Measurements from ENCODE around the gene SKIC8. TPM values are rescaled to one million over a fixed set of nuclear protein-coding genes. Genes with fewer than 3 reads are reported as not detected.

Gene SKIC8
- total RNA-seq, 1 experiment from 2014 or later, result 56.2 TPM

- CTCF ChIA-PET, result interaction anchor here (0.6 kb wide), 1 partner anchor 148 kb away, joined by 3 read pairs; no protein-coding TSS in a partner anchor
- BruUV-seq (replicated peaks), result no TSS peak
- no peaks in the 10 kb centered on the region for H3K4me1 Mint-ChIP-seq (ENCODE audit: insufficient read depth, unreplicated experiment)
- POLR2A ChIA-PET, result no interaction called here
- intact Hi-C loops (cut with micrococcal nuclease), result no loop called here
- H3K27ac Mint-ChIP-seq (ENCODE audit: low read depth, unreplicated experiment), result no peak overlapping the region
- H3K4me3 Mint-ChIP-seq (ENCODE audit: unreplicated experiment), result no peak overlapping the region
- no peak for DNase-seq (ENCODE audit: unreplicated experiment)
- no peak for TF ChIP-seq CTCF (IDR thresholded peaks at IDR 0.05; ENCODE audit: unreplicated experiment)
- no peaks in the 10 kb centered on the region for H3K27me3 Mint-ChIP-seq (ENCODE audit: insufficient read depth, unreplicated experiment)
- no peaks in the 10 kb centered on the region for H3K9me3 Mint-ChIP-seq (ENCODE audit: unreplicated experiment)
- H3K36me3 Mint-ChIP-seq (ENCODE audit: insufficient read depth, unreplicated experiment), result peaks cover 76% of the 10 kb centered on the region
Observed at GRCh38 chr15:78292219-78292618, 7.2 kb downstream of the SKIC8 start.

- no peak for TF ChIP-seq CTCF (IDR thresholded peaks at IDR 0.05; ENCODE audit: unreplicated experiment)
- intact Hi-C loops (cut with micrococcal nuclease), result no loop called here
- ChIA-PET POLR2A (interaction anchor here (0.8 to 1.5 kb wide), 2 partner anchors 8 to 12 kb away, joined by 4 to 7 read pairs; partner anchors contain the start of gene SKIC8), CTCF (interaction anchor here (1.0 kb wide), 1 partner anchor 126 kb away, joined by 3 read pairs; no protein-coding TSS in a partner anchor)
- H3K4me1 Mint-ChIP-seq (ENCODE audit: insufficient read depth, unreplicated experiment), result no peaks in the 10 kb centered on the region
- no TSS peak for BruUV-seq (replicated peaks)
- no peak overlapping the region for H3K4me3 Mint-ChIP-seq (ENCODE audit: unreplicated experiment)
- DNase-seq (ENCODE audit: unreplicated experiment), result no peak
- H3K27ac Mint-ChIP-seq (ENCODE audit: low read depth, unreplicated experiment), result no peak overlapping the region
- H3K9me3 Mint-ChIP-seq (ENCODE audit: unreplicated experiment), result no peaks in the 10 kb centered on the region
- no peaks in the 10 kb centered on the region for H3K27me3 Mint-ChIP-seq (ENCODE audit: insufficient read depth, unreplicated experiment)
- peaks cover 79% of the 10 kb centered on the region for H3K36me3 Mint-ChIP-seq (ENCODE audit: insufficient read depth, unreplicated experiment)
Observed at GRCh38 chr15:78291698-78292097, 7.7 kb downstream of the SKIC8 start.

- POLR2A ChIA-PET, result interaction anchor here (0.8 to 1.5 kb wide), 2 partner anchors 9 to 11 kb away, joined by 4 to 7 read pairs; partner anchors contain the start of gene SKIC8
- CTCF ChIA-PET, result interaction anchor here (0.9 to 1.0 kb wide), 2 partner anchors 8 to 127 kb away, joined by 3 read pairs; no protein-coding TSS in a partner anchor
Observed at GRCh38 chr15:78291052-78291451, 8.4 kb downstream of the SKIC8 start.

GRCh38 chr15:78290222-78290621, 9.2 kb downstream of the SKIC8 start:
- TF ChIP-seq CTCF (IDR thresholded peaks at IDR 0.05; ENCODE audit: unreplicated experiment), result no peak
- no peaks in the 10 kb centered on the region for H3K9me3 Mint-ChIP-seq (ENCODE audit: unreplicated experiment)
- no TSS peak for BruUV-seq (replicated peaks)
- intact Hi-C loops (cut with micrococcal nuclease), result no loop called here
- no peak for DNase-seq (ENCODE audit: unreplicated experiment)
- H3K36me3 Mint-ChIP-seq (ENCODE audit: insufficient read depth, unreplicated experiment), result peaks cover 86% of the 10 kb centered on the region
- POLR2A ChIA-PET, result interaction anchor here (1.5 kb wide), 1 partner anchor 9 kb away, joined by 4 read pairs; the partner anchor contains the start of gene SKIC8
- H3K27me3 Mint-ChIP-seq (ENCODE audit: insufficient read depth, unreplicated experiment), result no peaks in the 10 kb centered on the region
- H3K27ac Mint-ChIP-seq (ENCODE audit: low read depth, unreplicated experiment), result no peak overlapping the region
- no peak overlapping the region for H3K4me3 Mint-ChIP-seq (ENCODE audit: unreplicated experiment)
- CTCF ChIA-PET, result no interaction called here
- no peaks in the 10 kb centered on the region for H3K4me1 Mint-ChIP-seq (ENCODE audit: insufficient read depth, unreplicated experiment)

More at GRCh38 chr15:78291052-78291451, 8.4 kb downstream of the SKIC8 start:
- no peak for TF ChIP-seq CTCF (IDR thresholded peaks at IDR 0.05; ENCODE audit: unreplicated experiment)
- Mint-ChIP-seq H3K27me3 (ENCODE audit: insufficient read depth, unreplicated experiment) (no peaks in the 10 kb centered on the region), H3K9me3 (ENCODE audit: unreplicated experiment) (no peaks in the 10 kb centered on the region), H3K27ac (ENCODE audit: low read depth, unreplicated experiment) (no peak overlapping the region), H3K4me3 (ENCODE audit: unreplicated experiment) (no peak overlapping the region), H3K4me1 (ENCODE audit: insufficient read depth, unreplicated experiment) (no peaks in the 10 kb centered on the region), H3K36me3 (ENCODE audit: insufficient read depth, unreplicated experiment) (peaks cover 81% of the 10 kb centered on the region)
- no TSS peak for BruUV-seq (replicated peaks)
- intact Hi-C loops (cut with micrococcal nuclease), result no loop called here
- DNase-seq (ENCODE audit: unreplicated experiment), result no peak

Data from MCF 10A (cell line).